ENCODE measurements around the gene HELZ. TPM values are rescaled to one million over a fixed set of nuclear protein-coding genes. Genes with fewer than 3 reads are reported as not detected.

HELZ gene
- total RNA-seq, 1 experiment from 2014 or later: 40.5 TPM

- intact Hi-C loops (cut with micrococcal nuclease): no loop called here
- Histone ChIP-seq H3K4me2 (ENCODE audit: low read length) (no peak overlapping the region), H3K9me2 (ENCODE audit: insufficient read depth) (no peaks in the 10 kb centered on the region), H3K4me3 (replicated peaks in 1 of 2; ENCODE audit: low read depth in 1 of 2, low read length in 2 of 2) (no peak overlapping the region), H3K79me2 (ENCODE audit: insufficient read depth, low read length) (no peaks in the 10 kb centered on the region), H3K4me1 (ENCODE audit: control insufficient read depth in 1 of 2, insufficient read depth in 2 of 2, low read length in 2 of 2) (no peaks in the 10 kb centered on the region), H3K9ac (ENCODE audit: low read length) (no peak overlapping the region), H3K27ac (ENCODE audit: low read depth, low read length) (no peak overlapping the region), H3K36me3 (ENCODE audit: control insufficient read depth in 1 of 2, insufficient read depth in 2 of 2, low read length in 2 of 2) (no peaks in the 10 kb centered on the region), H3K9me3 (ENCODE audit: control insufficient read depth in 1 of 2, insufficient read depth in 1 of 2, low read depth in 1 of 2, low read length in 2 of 2) (peaks cover 11 to 13% of the 10 kb centered on the region in 2 experiments; a peak in 1 of 4 replicates), H4K20me1 (ENCODE audit: insufficient read depth) (no peaks in the 10 kb centered on the region), H2AFZ (ENCODE audit: low read depth, low read length, poor library complexity, severe bottlenecking) (no peak overlapping the region), H3K27me3 (ENCODE audit: insufficient read depth, low read length) (no peaks in the 10 kb centered on the region)
- RAD21 ChIA-PET (ENCODE audit: low non-redundant PET in 1 of 2, low total read pairs in 2 of 2, uncharacterized antibody in 2 of 2, unreplicated experiment in 2 of 2): no interaction called here
- no peak for DNase-seq (ENCODE audit: low read depth, low spot score)
- BruUV-seq (replicated peaks): no TSS peak
- CTCF ChIA-PET: no interaction called here
- ATAC-seq: no peak
- no peak for TF ChIP-seq CTCF (IDR thresholded peaks at IDR 0.05 in 2 of 3, conservative IDR thresholded peaks at IDR 0.05 in 1 of 3; ENCODE audit: borderline replicate concordance in 1 of 3, insufficient read depth in 1 of 3, low read depth in 2 of 3, low read length in 2 of 3)
- no peak for TF ChIP-seq EZH2phosphoT487 (IDR thresholded peaks at IDR 0.05; ENCODE audit: borderline replicate concordance)
- TF ChIP-seq REST (IDR thresholded peaks at IDR 0.05; ENCODE audit: low read depth): no peak
- no peak for TF ChIP-seq CEBPB (IDR thresholded peaks at IDR 0.05; ENCODE audit: low read depth)
- TF ChIP-seq ZFX (IDR thresholded peaks at IDR 0.05): no peak
- POLR2A ChIA-PET: no interaction called here
Measured at GRCh38 chr17:67050066-67050465, 194.9 kb downstream of the HELZ start.
